ENCODE data around the gene LPGAT1.

The LPGAT1 gene

GRCh38 chr1:211827051-211827450 lies 3.5 kb downstream of the LPGAT1 start:
- H3K27ac ChIP-seq (ENCODE audit: low read depth, low read length, severe bottlenecking) = no peak overlapping the region
- no peak overlapping the region for H3K4me3 ChIP-seq (ENCODE audit: extremely low read depth, insufficient read depth, low read length, poor library complexity, severe bottlenecking)
- H3K4me1 ChIP-seq (ENCODE audit: control insufficient read depth, insufficient read depth, low read length, poor library complexity, severe bottlenecking) = peaks cover 8% of the 10 kb centered on the region
- no peaks in the 10 kb centered on the region for H3K9me3 ChIP-seq (ENCODE audit: control insufficient read depth, low read length)
- peaks cover 14% of the 10 kb centered on the region for H3K36me3 ChIP-seq (ENCODE audit: control insufficient read depth, insufficient read depth, low read length)

- Histone ChIP-seq H3K4me1 (ENCODE audit: control insufficient read depth, insufficient read depth, low read length, poor library complexity, severe bottlenecking) (peaks cover 8% of the 10 kb centered on the region), H3K9me3 (ENCODE audit: control insufficient read depth, low read length) (no peaks in the 10 kb centered on the region), H3K27ac (ENCODE audit: low read depth, low read length, severe bottlenecking) (no peak overlapping the region), H3K4me3 (ENCODE audit: extremely low read depth, insufficient read depth, low read length, poor library complexity, severe bottlenecking) (no peak overlapping the region), H3K36me3 (ENCODE audit: control insufficient read depth, insufficient read depth, low read length) (peaks cover 14% of the 10 kb centered on the region)
- no CpG with 5 or more reads among the region's 1 CpG for WGBS, 2 experiments (ENCODE audit: insufficient coverage in 2 of 2)
Observed at GRCh38 chr1:211825980-211826379, 4.6 kb downstream of the LPGAT1 start.

- Histone ChIP-seq H3K9me3 (ENCODE audit: control insufficient read depth, low read length) (no peaks in the 10 kb centered on the region), H3K36me3 (ENCODE audit: control insufficient read depth, insufficient read depth, low read length) (peaks cover 24% of the 10 kb centered on the region), H3K4me1 (ENCODE audit: control insufficient read depth, insufficient read depth, low read length, poor library complexity, severe bottlenecking) (peaks cover 6% of the 10 kb centered on the region), H3K27ac (ENCODE audit: low read depth, low read length, severe bottlenecking) (no peak overlapping the region), H3K4me3 (ENCODE audit: extremely low read depth, insufficient read depth, low read length, poor library complexity, severe bottlenecking) (no peak overlapping the region)
- WGBS, 2 experiments (ENCODE audit: insufficient coverage in 2 of 2) = 93 to 95% methylated on average over 3 of the region's 5 CpGs
Observed at GRCh38 chr1:211822677-211823407, 7.7 kb downstream of the LPGAT1 start.

GRCh38 chr1:211816586-211816985 lies 14.0 kb downstream of the LPGAT1 start:
- no peaks in the 10 kb centered on the region for H3K9me3 ChIP-seq (ENCODE audit: control insufficient read depth, low read length)
- H3K27ac ChIP-seq (ENCODE audit: low read depth, low read length, severe bottlenecking) = no peak overlapping the region
- H3K4me1 ChIP-seq (ENCODE audit: control insufficient read depth, insufficient read depth, low read length, poor library complexity, severe bottlenecking) = no peaks in the 10 kb centered on the region
- H3K36me3 ChIP-seq (ENCODE audit: control insufficient read depth, insufficient read depth, low read length) = peaks cover 10% of the 10 kb centered on the region
- H3K4me3 ChIP-seq (ENCODE audit: extremely low read depth, insufficient read depth, low read length, poor library complexity, severe bottlenecking) = no peak overlapping the region

GRCh38 chr1:211814313-211814712 lies 16.2 kb downstream of the LPGAT1 start:
- WGBS, 2 experiments (ENCODE audit: insufficient coverage in 2 of 2) = 78% methylated on average over 1 of the region's 1 CpG; no CpG with 5 or more reads in 1 of the 2 experiments
- H3K9me3 ChIP-seq (ENCODE audit: control insufficient read depth, low read length) = no peaks in the 10 kb centered on the region
- H3K4me3 ChIP-seq (ENCODE audit: extremely low read depth, insufficient read depth, low read length, poor library complexity, severe bottlenecking) = no peak overlapping the region
- no peak overlapping the region for H3K27ac ChIP-seq (ENCODE audit: low read depth, low read length, severe bottlenecking)
- H3K4me1 ChIP-seq (ENCODE audit: control insufficient read depth, insufficient read depth, low read length, poor library complexity, severe bottlenecking) = no peaks in the 10 kb centered on the region
- H3K36me3 ChIP-seq (ENCODE audit: control insufficient read depth, insufficient read depth, low read length) = peaks cover 6% of the 10 kb centered on the region

- no peak overlapping the region for H3K4me3 ChIP-seq (ENCODE audit: extremely low read depth, insufficient read depth, low read length, poor library complexity, severe bottlenecking)
- no peaks in the 10 kb centered on the region for H3K36me3 ChIP-seq (ENCODE audit: control insufficient read depth, insufficient read depth, low read length)
- no peaks in the 10 kb centered on the region for H3K4me1 ChIP-seq (ENCODE audit: control insufficient read depth, insufficient read depth, low read length, poor library complexity, severe bottlenecking)
- H3K9me3 ChIP-seq (ENCODE audit: control insufficient read depth, low read length) = no peaks in the 10 kb centered on the region
- no peak overlapping the region for H3K27ac ChIP-seq (ENCODE audit: low read depth, low read length, severe bottlenecking)
Observed at GRCh38 chr1:211813590-211813989, 17.0 kb downstream of the LPGAT1 start.

- H3K27ac ChIP-seq (ENCODE audit: low read depth, low read length, severe bottlenecking) = no peak overlapping the region
- H3K9me3 ChIP-seq (ENCODE audit: control insufficient read depth, low read length) = no peaks in the 10 kb centered on the region
- 95 to 97% methylated on average over 3 of the region's 4 CpGs for WGBS, 2 experiments (ENCODE audit: insufficient coverage in 2 of 2)
- H3K36me3 ChIP-seq (ENCODE audit: control insufficient read depth, insufficient read depth, low read length) = no peaks in the 10 kb centered on the region
- no peaks in the 10 kb centered on the region for H3K4me1 ChIP-seq (ENCODE audit: control insufficient read depth, insufficient read depth, low read length, poor library complexity, severe bottlenecking)
- H3K4me3 ChIP-seq (ENCODE audit: extremely low read depth, insufficient read depth, low read length, poor library complexity, severe bottlenecking) = no peak overlapping the region
Observed at GRCh38 chr1:211812584-211812983, 18.0 kb downstream of the LPGAT1 start.

GRCh38 chr1:211811848-211812247 lies 18.7 kb downstream of the LPGAT1 start:
- no peak overlapping the region for H3K4me3 ChIP-seq (ENCODE audit: extremely low read depth, insufficient read depth, low read length, poor library complexity, severe bottlenecking)
- H3K4me1 ChIP-seq (ENCODE audit: control insufficient read depth, insufficient read depth, low read length, poor library complexity, severe bottlenecking) = no peaks in the 10 kb centered on the region
- H3K36me3 ChIP-seq (ENCODE audit: control insufficient read depth, insufficient read depth, low read length) = no peaks in the 10 kb centered on the region
- H3K9me3 ChIP-seq (ENCODE audit: control insufficient read depth, low read length) = no peaks in the 10 kb centered on the region
- 67 to 86% methylated on average over 1 of the region's 2 CpGs for WGBS, 2 experiments (ENCODE audit: insufficient coverage in 2 of 2)
- no peak overlapping the region for H3K27ac ChIP-seq (ENCODE audit: low read depth, low read length, severe bottlenecking)

GRCh38 chr1:211811126-211811525 lies 19.4 kb downstream of the LPGAT1 start:
- Histone ChIP-seq H3K36me3 (ENCODE audit: control insufficient read depth, insufficient read depth, low read length) (no peaks in the 10 kb centered on the region), H3K27ac (ENCODE audit: low read depth, low read length, severe bottlenecking) (no peak overlapping the region), H3K4me1 (ENCODE audit: control insufficient read depth, insufficient read depth, low read length, poor library complexity, severe bottlenecking) (no peaks in the 10 kb centered on the region), H3K9me3 (ENCODE audit: control insufficient read depth, low read length) (no peaks in the 10 kb centered on the region), H3K4me3 (ENCODE audit: extremely low read depth, insufficient read depth, low read length, poor library complexity, severe bottlenecking) (no peak overlapping the region)
- 80 to 90% methylated on average over 2 to 3 of the region's 3 CpGs for WGBS, 2 experiments (ENCODE audit: insufficient coverage in 2 of 2)

GRCh38 chr1:211808475-211808874 lies 22.1 kb downstream of the LPGAT1 start:
- no peaks in the 10 kb centered on the region for H3K9me3 ChIP-seq (ENCODE audit: control insufficient read depth, low read length)
- 89 to 90% methylated on average over 1 to 2 of the region's 2 CpGs for WGBS, 2 experiments (ENCODE audit: insufficient coverage in 2 of 2)
- H3K27ac ChIP-seq (ENCODE audit: low read depth, low read length, severe bottlenecking) = no peak overlapping the region
- H3K4me1 ChIP-seq (ENCODE audit: control insufficient read depth, insufficient read depth, low read length, poor library complexity, severe bottlenecking) = no peaks in the 10 kb centered on the region
- H3K36me3 ChIP-seq (ENCODE audit: control insufficient read depth, insufficient read depth, low read length) = no peaks in the 10 kb centered on the region
- H3K4me3 ChIP-seq (ENCODE audit: extremely low read depth, insufficient read depth, low read length, poor library complexity, severe bottlenecking) = no peak overlapping the region

- Histone ChIP-seq H3K27ac (ENCODE audit: low read depth, low read length, severe bottlenecking) (no peak overlapping the region), H3K4me1 (ENCODE audit: control insufficient read depth, insufficient read depth, low read length, poor library complexity, severe bottlenecking) (no peaks in the 10 kb centered on the region), H3K9me3 (ENCODE audit: control insufficient read depth, low read length) (peaks cover 5% of the 10 kb centered on the region), H3K4me3 (ENCODE audit: extremely low read depth, insufficient read depth, low read length, poor library complexity, severe bottlenecking) (no peak overlapping the region), H3K36me3 (ENCODE audit: control insufficient read depth, insufficient read depth, low read length) (peaks cover 6% of the 10 kb centered on the region)
- no CpG with 5 or more reads among the region's 2 CpGs for WGBS, 2 experiments (ENCODE audit: insufficient coverage in 2 of 2)
Observed at GRCh38 chr1:211804915-211805314, 25.6 kb downstream of the LPGAT1 start.
